Cardiac fibroblast (primary cell): ENCODE results near the gene DGLUCY.

Experiments
- DNase-seq, 2 donors: peaks; one replicate each; pipeline versions ENCODE4 v3.0.0 to v3.0.0-alpha.2; 2010; ENCODE audit warnings: low read depth in 2 of 2
- H3K4me3 ChIP-seq, 2 donors: replicated peaks in 1 of 2; 1 replicate in 1 of 2; 2 replicates in 1 of 2; pipeline ENCODE4 v1.5.1; 2011; ENCODE audit warnings: low read depth in 2 of 2, low read length in 2 of 2, mild to moderate bottlenecking in 2 of 2, moderate library complexity in 1 of 2
- CTCF ChIP-seq: IDR thresholded peaks from one replicate; pipeline ENCODE4 v1.5.1; 2011; ENCODE audit warnings: low read depth, mild to moderate bottlenecking, low read length, inconsistent platforms

Gene DGLUCY

DNA sequence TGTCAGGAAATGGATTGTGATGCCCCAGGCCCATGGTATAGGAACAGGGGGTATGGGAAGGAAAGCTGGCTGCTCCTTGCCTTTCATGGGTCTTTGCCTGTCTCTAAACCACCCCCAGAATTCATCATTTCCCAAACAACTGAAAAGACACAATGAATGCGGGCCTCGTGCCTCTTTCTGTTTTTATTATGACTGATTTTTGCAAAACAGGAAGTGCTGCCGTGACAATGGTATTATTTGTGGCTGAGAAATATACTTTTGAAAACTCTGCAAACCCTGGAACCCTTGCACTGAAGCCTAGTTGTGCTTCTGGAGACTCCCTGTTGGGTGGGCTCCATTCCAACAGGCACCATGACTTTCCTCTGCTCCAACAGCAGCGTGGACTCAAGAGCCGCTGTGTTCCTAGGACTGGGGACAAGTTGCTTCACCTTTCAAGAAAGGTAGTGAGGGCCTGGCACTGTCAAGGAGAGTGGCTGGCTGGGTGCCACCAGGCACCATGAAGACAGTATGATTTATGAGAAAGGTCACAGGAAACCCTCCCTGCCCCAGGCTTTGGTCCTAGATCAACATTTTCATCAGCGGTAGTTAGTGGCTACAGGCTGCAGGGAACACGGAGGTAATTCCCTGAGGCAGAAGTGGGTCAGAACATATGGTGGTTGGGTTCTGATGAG, 4.8 kb upstream of the DGLUCY start:
- DNase-seq: peak; percentile 54 to 92
- H3K4me3 ChIP-seq: no peak overlapping the region
- TF ChIP-seq CTCF: no peak

DNA sequence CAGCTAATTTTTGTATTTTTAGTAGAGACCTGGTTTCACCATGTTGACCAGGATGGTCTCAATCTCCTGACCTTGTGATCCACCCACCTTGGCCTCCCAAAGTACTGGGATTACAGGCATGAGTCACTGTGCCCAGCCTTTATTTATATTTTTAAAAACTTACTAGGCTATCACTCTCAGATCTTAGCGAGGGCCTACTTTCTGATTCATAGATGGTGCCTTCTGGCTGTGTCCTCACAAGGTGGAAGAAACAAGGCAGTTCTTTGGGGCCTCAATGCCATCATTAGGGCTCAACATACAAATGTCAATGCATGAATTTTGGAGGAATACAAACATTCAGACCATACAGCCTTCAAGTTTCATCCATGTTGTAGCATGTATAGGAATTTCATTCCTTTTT, 2.4 kb upstream of the DGLUCY start:
- TF ChIP-seq CTCF: no peak
- peak in 1 of 2 donors; percentile 18 for DNase-seq
- H3K4me3 ChIP-seq: no peak overlapping the region

- no peak overlapping the region for H3K4me3 ChIP-seq
- DNase-seq: no peak
- TF ChIP-seq CTCF: no peak
Measured at GRCh38 chr14:91112194-91112593, 1.7 kb upstream of the DGLUCY start.

DNA sequence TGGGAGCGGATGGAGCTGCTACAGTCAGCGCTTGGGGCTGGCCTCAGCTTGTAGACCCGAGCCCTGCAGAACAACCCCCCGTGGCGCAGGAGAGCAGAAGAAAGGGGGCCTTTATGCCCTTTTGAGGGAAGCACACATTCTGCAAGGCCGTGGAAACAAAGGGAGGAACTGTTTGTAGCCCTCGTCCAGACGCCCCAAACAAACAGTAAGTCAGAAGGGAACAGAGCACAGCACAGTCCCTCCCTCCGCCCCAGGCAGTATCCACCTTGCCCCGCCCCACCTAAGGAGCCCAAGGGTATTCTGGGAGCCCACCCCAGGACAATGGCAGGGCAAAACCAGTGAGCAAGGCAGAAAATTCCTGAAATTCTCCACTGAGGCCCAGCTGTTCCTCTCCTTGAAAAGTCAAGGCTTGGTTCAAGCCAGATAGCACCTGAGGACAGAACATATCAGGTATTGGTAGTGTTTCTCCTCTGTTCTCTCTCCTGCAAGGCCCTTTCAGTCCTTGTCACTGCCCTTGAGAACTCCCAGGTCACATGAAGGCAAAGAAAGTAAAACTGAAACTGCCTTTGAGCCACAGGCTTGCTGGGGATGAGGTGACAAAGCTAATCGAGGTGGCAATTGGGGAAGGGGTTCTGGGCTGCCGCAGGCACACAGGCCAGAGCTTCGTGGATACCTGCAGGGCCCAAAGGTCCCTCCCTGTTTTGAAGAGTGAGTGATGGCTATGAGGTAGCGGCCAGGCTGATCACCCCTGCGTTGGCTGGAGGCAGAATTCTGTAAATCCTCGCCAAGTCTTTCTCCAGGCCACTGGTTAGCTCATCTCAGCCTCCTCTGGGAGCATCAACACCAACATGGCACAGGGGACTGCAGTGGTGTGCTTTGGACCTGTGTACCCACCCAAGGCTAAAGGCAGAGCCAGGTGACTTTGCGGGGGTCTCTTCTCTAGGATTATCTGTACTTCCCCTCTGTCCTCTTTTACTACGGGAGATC, 499 bp downstream of the DGLUCY start:
- TF ChIP-seq CTCF: no peak
- DNase-seq: peak; percentile 57 to 82
- H3K4me3 ChIP-seq: peak overlapping the region; percentile 61 to 70

DNA sequence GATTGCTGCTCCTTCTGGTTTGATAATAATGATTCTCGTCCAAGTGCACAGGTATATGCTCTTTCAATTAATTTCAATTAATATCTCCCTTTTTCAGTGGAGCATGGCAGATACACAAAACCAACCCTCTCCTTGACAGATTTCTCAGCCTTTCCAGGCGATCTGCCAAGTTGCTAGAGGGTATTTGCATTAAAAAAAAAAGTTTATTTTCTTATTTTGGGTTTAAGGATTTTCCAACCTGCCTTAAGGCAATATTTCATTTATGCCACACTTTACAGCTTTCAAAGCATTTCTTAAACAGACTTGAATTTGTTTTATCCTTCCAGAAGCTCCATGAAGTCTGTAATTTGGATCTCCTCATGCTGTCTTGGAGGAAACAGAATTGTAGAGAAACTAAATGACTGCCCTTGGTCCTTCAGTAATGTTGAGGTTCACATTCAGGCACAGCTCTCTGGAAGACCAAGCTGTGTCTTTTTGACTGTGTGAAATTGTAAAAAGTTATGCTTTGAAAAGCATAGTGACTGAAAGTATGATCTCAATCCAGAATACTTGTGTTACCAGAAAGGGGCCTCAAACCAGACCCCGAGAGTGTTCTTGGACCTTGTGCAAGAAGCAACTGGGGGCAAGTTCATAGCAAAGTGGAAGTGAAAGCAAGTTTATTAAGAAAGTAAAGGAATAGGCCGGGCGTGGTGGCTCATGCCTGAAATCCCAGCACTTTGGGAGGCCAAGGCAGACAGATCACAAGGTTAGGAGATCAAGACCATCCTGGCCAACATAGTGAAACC, 2.3 kb downstream of the DGLUCY start:
- DNase-seq: peak in 1 of 2 donors; percentile 40
- no peak overlapping the region for H3K4me3 ChIP-seq
- TF ChIP-seq CTCF: no peak

DNA sequence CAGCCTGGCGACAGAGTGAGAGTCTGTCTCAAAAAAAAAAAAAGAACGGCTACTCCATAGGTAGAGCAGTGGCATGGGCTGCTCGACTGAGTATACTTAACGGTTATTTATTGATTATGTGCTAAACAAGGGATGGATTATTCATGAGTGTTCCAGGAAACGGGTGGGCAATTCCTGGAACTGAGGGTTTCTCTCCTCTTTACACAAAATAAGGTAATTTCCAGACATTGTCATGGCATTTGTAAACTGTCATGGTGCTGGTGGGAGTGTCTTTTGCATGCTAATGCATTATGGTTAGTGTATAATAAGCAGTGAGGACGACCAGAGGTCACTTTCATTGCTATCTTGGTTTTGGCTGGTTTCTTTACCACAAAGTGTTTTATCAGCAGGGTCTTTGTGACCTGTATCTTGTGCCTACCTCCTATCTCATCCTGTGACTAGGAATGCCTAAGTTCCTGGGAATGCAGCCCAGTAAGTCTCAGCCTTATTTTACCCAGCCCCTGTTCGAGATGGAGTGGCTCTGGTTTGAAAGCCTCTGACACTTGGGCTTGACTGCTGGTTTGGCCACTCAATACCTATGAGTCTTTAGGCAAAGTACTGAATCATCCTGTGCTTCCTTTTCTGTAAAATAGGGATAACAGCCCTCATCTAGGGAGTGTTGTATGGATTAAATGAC, 3.2 kb downstream of the DGLUCY start:
- H3K4me3 ChIP-seq: no peak overlapping the region
- TF ChIP-seq CTCF: no peak
- DNase-seq: peak in 1 of 2 donors; percentile 33
